Mucosa of gallbladder (tissue), 1 donor: ENCODE results near the gene LORICRIN. TPM values are rescaled to one million over a fixed set of nuclear protein-coding genes. Genes with fewer than 3 reads are reported as not detected.

Source experiments
- DNase-seq: peaks from one replicate; pipeline ENCODE4 v3.0.0-alpha.2; 2020; ENCODE audit warnings: low spot score
- total RNA-seq: library from RNA; stranded (reverse); gene quantifications from one replicate; pipeline ENCODE4 v1.2.1, GENCODE V29; 2021
- donor health status: DM: no; HTN: no; CAD: no.

Gene LORICRIN
- total RNA-seq, 1 donor from 2014 or later: not detected

DNA sequence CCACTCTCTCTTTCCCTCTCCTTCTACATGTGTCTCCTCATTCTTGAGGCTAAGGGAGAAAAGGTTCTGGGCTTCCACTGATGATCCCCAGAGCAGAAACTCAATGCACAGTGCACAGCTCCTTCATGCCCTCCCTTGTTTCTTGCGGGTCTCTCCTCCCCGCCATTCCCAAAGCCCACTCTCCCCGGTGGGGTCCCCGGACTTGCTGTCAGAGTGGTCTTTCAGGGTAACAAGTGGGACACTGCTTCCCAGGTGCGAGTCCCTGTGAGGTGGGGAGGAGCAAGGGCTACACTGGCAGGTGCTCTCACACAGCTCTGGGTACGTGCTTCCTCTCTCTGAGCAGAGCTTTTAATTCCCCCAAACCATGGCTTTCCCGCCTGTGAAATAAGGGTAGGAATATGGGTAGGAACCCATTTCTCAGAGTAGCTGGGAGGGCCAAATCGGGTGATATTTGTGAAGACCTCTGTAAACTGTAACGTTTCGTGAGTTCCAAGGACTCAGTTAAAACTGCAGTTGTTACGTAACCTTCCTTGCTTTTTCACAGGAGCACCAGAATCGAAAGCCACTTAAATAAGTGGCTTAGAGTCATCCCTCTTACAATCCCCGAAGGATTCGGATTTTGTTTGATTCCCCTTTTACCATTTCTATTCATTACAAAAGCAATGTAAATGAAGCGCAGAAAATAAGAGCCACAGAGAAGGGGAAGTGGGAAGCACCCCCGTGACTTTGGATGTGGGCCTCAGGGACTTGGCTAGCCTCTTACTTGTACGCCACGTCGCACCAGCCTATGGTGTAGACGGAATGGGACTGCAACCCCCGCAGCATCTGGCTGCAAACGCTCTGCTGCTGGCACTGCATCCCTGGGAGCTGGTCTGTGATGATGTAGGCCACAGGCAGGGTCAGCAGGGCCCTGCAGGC, 47.1 kb downstream of the LORICRIN start:
- DNase-seq: no peak

DNA sequence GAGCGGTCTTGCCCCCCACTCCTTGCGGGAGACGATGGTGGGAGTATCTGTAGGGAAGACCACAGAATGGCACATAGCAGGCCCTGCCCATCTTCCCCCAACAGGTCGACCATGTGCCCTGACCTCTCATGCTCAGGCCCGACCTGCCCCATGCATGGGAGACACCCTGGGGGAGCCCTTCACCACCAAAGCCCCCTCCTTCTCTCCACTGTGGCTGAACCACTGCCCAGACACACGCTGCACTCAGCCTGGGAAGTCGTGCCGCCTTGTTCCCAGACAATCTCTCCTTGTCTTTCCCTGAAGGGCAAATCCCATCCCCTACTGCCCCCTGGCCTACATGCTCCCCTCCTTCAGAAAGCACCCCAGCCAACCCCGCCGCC, 47.7 kb downstream of the LORICRIN start:
- no peak for DNase-seq

DNA sequence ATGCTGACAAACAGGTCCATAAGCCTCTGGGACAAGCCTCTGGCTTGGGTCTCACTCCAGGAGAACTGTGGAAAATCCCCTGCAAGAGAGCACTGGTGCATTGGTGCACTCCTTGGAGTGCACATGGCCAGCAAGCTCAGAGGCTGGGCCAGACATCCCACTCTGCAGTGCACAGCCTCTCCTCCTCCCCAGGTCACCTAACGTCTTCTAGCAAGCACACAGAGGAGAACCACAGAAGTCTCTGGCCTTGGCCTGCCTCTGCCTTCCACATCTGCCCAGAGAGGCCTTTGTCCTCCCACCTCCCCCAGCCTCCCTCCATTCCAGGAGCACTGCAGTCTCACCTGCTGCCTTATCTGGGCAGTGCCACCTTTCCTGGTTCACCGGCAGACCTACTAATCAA, 49.1 kb downstream of the LORICRIN start:
- no peak for DNase-seq

DNA sequence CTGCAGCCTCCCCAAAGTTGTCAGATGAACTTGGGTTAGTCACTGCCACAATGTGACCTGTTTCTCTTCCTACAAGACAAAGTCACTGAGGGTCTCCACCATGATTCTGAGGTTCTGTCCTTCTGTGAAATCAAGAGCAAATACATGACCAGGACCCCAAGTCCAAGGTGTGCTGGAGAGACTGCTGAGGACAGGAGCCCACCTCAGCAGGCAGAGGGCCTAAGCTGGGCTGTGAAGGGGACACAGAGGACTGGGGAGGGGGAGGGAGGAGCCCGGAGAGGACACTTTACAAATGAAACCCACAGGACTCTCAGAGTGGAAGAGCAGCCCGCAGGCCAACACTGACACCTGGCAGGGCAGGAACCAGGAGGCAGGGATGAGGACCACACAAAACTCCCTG, 50.0 kb downstream of the LORICRIN start:
- no peak for DNase-seq

DNA sequence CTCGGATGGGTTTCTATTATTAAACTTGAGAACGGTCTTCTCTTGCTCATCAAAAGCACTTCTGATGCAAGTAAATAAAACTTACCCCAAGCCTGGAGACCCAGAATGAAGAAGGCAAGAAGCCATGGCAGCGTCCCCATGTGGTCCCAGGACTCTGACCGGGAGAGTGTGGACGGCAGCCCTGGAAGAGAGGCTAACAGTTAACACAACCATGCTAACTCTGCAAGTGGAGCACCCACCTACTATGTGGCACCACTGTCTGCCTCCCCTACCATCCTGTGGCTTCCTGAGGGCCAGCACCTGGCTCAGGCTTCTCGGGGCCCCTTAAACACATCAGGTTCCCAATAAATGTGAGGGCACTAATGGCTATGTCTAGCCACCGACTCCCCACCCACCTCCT, 51.0 kb downstream of the LORICRIN start:
- no peak for DNase-seq

Other genes with a start within 250 kb of the LORICRIN start
- gene SPRR1B, start 228.5 kb upstream of the LORICRIN start, total RNA-seq: not detected
- not detected for gene SPRR2D, start 218.6 kb upstream of the LORICRIN start, total RNA-seq
- gene SPRR2A, start 202.2 kb upstream of the LORICRIN start, total RNA-seq: not detected
- gene SPRR2B, start 188.1 kb upstream of the LORICRIN start, total RNA-seq: not detected
- not detected for gene SPRR2E, start 165.2 kb upstream of the LORICRIN start, total RNA-seq
- gene SPRR2F, start 146.2 kb upstream of the LORICRIN start, total RNA-seq: not detected
- gene SPRR2G, start 108.8 kb upstream of the LORICRIN start, total RNA-seq: not detected
- not detected for gene LELP1, start 56.3 kb upstream of the LORICRIN start, total RNA-seq
- not detected for gene PRR9, start 42.1 kb upstream of the LORICRIN start, total RNA-seq
- gene PGLYRP3, start 53.3 kb downstream of the LORICRIN start, total RNA-seq: not detected
- not detected for gene PGLYRP4, start 89.2 kb downstream of the LORICRIN start, total RNA-seq
- gene S100A9, start 98.2 kb downstream of the LORICRIN start, total RNA-seq: 19.1 TPM
- 0.75 TPM for gene S100A12, start 115.9 kb downstream of the LORICRIN start, total RNA-seq
- 7.0 TPM for gene S100A8, start 131.4 kb downstream of the LORICRIN start, total RNA-seq
- not detected for gene S100A7A, start 156.8 kb downstream of the LORICRIN start, total RNA-seq
- gene S100A7, start 201.0 kb downstream of the LORICRIN start, total RNA-seq: not detected